ENCODE measurements around the gene DHRS1. TPM values are rescaled to one million over a fixed set of nuclear protein-coding genes. Genes with fewer than 3 reads are reported as not detected.
A peak's percentile ranks its signal among the peaks of the same experiment; 100 is the strongest.
"Not testable (repeated sequence)": the region's sequence is repeated elsewhere in the genome, so short reads cannot be mapped to it uniquely, and the experiment has no call there.

Gene DHRS1
- total RNA-seq, 1 donor from 2014 or later: 27.7 TPM

GRCh38 chr14:24258119-24258518, 41.5 kb downstream of the DHRS1 start:
- ATAC-seq: no peak
- intact Hi-C loops (cut with DNase I): no loop called here

DNA sequence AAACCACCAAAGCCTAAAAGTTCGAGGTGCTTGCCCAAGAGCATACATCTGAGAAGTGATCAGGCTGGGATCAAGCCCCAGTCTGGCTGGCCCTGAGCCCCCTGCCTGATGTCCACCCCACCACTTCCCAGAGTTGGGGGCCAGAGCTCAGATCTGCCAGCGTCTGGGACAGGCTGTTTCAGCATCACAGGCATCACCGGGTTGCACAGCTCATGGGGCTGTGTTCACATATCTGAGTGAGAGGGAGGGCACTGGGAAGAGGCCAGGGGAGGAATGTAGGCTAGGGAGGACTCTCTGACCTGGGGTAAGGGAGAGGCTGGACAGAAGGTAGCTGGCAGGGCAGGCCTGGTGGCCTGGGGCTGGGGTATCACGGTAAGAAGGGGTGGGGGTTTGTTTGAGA, 42.6 kb downstream of the DHRS1 start:
- peak; percentile 48 for DNase-seq (ENCODE audit: low spot score)
- intact Hi-C loops (cut with DNase I): no loop called here

More at GRCh38 chr14:24258119-24258518, 41.5 kb downstream of the DHRS1 start:
- DNase-seq (ENCODE audit: low spot score): no peak

GRCh38 chr14:24255931-24256711, 43.5 kb downstream of the DHRS1 start:
- DNase-seq (ENCODE audit: low spot score): peak; percentile 33
- intact Hi-C loops (cut with DNase I): no loop called here
- no peak for ATAC-seq

More for the DNA sequence above, 42.6 kb downstream of the DHRS1 start:
- peak; percentile 42 for ATAC-seq

GRCh38 chr14:24255438-24255837, 44.1 kb downstream of the DHRS1 start:
- peak; percentile 42 for DNase-seq (ENCODE audit: low spot score)
- no peak for ATAC-seq
- intact Hi-C loops (cut with DNase I): no loop called here

DNA sequence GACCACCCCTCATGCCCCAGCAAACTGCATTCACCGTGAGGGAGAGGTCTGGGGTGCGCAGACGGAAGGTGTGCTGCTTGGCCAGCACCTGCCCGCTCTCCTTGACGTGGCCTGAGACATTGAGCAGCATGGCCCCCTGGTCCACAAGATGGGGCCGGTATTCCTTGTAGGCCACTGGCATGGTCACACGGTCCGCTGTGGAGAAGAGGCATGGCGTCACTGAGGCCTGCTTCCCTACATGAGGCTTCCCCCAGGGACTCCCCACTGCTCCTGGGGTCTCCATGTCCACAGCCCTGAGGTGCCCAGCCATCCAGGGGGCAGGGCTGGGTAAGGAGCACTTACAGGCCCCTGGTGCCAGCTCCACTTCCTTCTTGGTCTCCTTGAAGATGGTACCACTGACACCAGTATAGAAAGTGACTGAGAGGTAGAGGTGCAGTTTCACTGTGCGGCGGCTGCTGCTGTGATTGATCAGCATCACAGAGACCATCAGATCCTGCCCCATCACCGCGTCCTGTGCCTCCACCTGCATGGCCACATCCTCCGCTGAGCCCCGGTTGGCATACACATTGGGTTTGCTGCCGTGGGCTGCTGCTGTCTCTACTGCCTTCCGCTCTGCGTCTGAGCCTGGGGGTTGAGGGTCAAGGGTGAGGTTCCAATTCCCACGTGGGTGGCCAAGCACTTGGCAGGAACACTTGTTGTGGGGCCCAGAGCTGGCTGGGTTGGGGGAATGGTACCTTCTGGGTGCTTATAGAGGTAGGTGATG, 44.8 kb downstream of the DHRS1 start:
- intact Hi-C loops (cut with DNase I): no loop called here

DNA sequence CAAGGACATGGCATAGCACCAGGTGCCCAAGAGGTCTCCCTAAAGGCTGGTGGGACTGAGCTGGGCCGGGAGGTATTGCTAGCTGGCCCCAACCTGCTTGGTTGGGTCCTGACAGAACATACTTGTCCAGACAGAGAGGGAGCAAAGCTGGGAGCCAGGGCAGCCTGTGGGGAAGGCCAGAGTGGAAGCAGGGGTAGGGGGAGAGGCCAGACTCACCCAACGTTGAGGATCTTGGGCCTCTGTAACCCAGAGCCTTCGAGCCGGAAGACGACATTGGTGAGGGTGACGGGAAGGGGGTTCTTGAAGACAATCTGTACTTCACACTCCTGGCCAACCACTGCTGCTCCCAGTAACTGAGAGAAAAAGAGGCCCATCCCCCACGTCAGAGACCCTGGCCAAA, 45.6 kb downstream of the DHRS1 start:
- no peak for DNase-seq (ENCODE audit: low spot score)
- intact Hi-C loops (cut with DNase I): no loop called here
- ATAC-seq: no peak

More for the DNA sequence above, 44.8 kb downstream of the DHRS1 start:
- DNase-seq (ENCODE audit: low spot score): no peak
- ATAC-seq: no peak

- no peak for DNase-seq (ENCODE audit: low spot score)
- intact Hi-C loops (cut with DNase I): no loop called here
- ATAC-seq: no peak
Observed at GRCh38 chr14:24252289-24253124, 47.1 kb downstream of the DHRS1 start.

- DNase-seq (ENCODE audit: low spot score) (no peak), ATAC-seq (no peak)
- intact Hi-C loops (cut with DNase I): no loop called here
Observed at GRCh38 chr14:24251880-24252288, 47.7 kb downstream of the DHRS1 start.

DNA sequence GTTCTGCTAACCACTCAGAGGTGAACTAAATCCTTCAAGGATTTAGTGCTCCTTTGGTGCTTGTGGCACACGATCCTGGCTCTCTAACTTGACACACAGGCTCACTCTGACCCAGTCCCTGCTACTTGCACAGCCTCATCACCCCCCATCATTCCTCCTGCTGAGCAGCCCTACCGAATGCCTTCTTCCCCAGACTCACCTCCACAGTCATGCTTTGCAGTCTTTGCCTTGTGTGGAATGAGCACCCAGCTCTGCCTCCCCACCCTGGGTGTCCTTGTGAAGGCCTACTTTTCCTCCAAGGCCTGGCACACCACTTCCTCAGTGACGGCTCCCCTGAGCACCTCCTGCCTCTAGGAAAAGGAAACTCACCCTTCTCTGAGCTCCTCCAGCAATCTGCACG, 49.2 kb downstream of the DHRS1 start:
- DNase-seq (ENCODE audit: low spot score): no peak
- no peak for ATAC-seq
- intact Hi-C loops (cut with DNase I): no loop called here

- no peak for ATAC-seq
- DNase-seq (ENCODE audit: low spot score): no peak
- intact Hi-C loops (cut with DNase I): loop anchor here (10.0 kb wide), 1 partner anchor 185 kb away; no protein-coding TSS in a partner anchor
Observed at GRCh38 chr14:24249230-24250021, 50.2 kb downstream of the DHRS1 start.

DNA sequence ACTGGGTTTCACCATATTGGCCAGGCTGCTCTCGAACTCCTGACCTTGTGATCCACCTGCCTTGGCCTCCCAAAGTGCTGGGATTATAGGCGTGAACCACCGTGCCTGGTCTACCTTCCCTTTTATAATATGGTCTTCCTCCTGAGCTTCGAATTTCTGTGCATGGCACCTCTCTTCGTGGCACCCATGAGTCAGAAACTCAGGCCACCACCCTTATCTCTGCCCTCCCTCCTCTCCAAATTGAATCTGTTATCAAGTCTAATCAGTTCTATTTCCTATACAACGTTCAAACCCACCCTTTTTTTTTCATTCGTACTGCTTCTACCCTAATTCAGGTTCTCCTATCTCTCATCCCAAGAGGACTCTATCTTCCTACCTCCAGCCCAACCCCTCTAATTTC, 52.2 kb downstream of the DHRS1 start:
- DNase-seq (ENCODE audit: low spot score): no peak
- intact Hi-C loops (cut with DNase I): loop anchor here (10.0 kb wide), 1 partner anchor 187 kb away; no protein-coding TSS in a partner anchor
- no peak for ATAC-seq

DNA sequence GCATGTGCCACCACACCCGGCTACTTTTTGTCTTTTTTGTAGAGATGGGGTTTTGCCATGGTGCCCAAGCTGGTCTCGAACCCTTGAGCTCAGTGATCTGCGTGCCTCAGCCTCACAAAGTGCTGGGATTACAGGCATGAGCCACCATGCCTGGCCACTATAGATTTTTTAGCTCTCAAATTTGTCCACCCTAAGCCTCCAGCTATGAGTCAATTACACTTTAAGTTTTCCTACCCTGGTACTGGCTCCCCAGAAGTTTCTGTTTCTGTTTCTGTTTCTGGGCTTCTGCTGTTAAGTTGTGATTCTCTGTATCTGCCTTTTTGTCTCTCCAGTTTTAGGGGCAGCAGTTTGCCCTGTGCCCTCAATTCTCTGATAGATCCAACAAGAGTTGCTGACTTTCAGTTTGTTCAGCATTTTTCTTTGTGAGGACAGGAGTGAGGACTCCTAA, 52.8 kb downstream of the DHRS1 start:
- no peak for DNase-seq (ENCODE audit: low spot score)

DNA sequence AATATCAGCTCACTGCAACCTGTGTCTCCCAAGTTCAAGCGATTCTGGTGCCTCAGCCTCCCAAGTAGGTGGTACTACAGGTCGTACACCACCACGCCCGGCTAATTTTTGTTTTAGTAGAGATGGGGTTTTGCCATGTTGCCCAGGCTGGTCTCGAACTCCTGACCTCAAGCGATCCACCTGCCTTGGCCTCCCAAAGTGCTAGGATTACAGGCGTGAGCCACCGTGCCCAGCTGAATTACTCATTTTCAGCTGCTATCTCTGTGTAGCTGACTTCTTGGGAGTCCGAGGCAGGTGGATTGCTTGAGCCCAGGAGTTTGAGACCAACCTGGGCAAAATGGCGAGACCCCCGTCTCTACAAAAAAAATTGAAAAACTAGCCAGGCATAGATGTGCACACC, 54.2 kb downstream of the DHRS1 start:
- not testable (repeated sequence) for DNase-seq (ENCODE audit: low spot score)
- intact Hi-C loops (cut with DNase I): loop anchor here (10.0 kb wide), 1 partner anchor 189 kb away; no protein-coding TSS in a partner anchor

More for the DNA sequence above, 52.8 kb downstream of the DHRS1 start:
- intact Hi-C loops (cut with DNase I): loop anchor here (10.0 kb wide), 1 partner anchor 188 kb away; no protein-coding TSS in a partner anchor
- no peak for ATAC-seq

DNA sequence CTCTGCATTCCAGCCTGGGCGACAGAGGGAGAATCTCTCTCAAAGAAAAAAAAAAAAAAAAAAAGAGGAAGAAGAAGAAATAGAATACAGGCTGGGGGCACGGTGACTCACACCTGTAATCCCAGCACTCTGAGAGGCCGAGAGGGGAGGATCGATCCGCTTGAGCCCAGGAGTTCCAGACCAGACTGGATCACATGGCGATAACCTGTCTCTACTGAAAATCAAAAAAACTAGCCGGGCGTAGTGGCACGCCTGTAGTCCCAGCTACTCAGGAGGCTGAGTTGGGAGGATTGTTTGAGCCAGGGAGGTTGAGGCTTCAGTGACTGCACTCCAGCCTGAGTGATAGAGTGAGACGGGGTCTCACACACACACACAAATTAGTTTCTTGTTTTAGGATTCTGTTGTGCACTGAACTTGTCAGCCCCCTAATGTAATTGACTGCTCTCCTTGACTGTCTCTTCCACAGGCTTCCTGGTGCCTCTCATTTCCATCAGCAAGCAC, 56.2 kb downstream of the DHRS1 start:
- intact Hi-C loops (cut with DNase I): loop anchor here (5.0 to 10.0 kb wide), 2 partner anchors 54 to 191 kb away; partner anchors contain the start of genes DHRS1 and NOP9
- DNase-seq (ENCODE audit: low spot score) (no peak), ATAC-seq (peak; percentile 0)

More for the DNA sequence above, 54.2 kb downstream of the DHRS1 start:
- ATAC-seq: not testable (repeated sequence)

DNA sequence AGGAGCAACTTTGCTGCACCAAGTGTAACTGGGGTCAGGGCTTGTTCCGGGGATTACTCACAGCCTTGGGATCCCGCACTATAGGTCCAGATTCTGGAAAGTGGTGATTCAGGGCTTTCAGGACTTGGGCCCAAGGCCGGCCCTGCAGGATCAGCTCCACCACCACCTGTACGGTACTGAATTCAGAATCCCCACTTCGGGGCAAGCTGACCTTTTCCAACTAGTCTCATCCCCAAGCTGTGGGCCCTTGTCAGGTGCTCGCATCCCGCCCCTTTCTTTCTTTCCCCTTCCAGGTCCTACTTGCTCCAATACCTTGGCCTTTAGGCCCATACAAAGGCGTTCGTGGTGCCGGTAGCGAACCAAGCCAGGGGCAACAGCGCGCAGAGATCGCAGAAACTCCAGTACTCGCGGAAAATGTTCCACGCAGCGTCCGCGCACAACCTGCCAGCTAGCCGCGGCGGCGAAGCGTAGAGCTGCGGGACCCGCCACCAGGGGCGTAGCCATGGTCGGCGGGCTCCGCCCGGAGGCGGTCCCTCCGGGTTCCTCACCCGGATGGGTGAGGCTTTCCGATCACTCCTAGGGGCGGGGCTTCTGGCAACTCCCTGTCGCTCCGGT, 57.6 kb downstream of the DHRS1 start:
- peak; percentile 96 for DNase-seq (ENCODE audit: low spot score)
- peak; percentile 96 for ATAC-seq
- intact Hi-C loops (cut with DNase I): loop anchor here (5.0 to 10.0 kb wide), 2 partner anchors 55 to 193 kb away; partner anchors contain the start of genes DHRS1 and NOP9
